GM18909 (cell line): ENCODE data around the gene ADAMTS18.

Source experiments
- ATAC-seq: cut with Tn5 transposase; IDR thresholded peaks from one replicate; pipeline ENCODE4 v1.9.1; 2021; ENCODE audit warnings: mild to moderate bottlenecking; ENCODE audit not compliant: unreplicated experiment, poor library complexity

The ADAMTS18 gene

DNA sequence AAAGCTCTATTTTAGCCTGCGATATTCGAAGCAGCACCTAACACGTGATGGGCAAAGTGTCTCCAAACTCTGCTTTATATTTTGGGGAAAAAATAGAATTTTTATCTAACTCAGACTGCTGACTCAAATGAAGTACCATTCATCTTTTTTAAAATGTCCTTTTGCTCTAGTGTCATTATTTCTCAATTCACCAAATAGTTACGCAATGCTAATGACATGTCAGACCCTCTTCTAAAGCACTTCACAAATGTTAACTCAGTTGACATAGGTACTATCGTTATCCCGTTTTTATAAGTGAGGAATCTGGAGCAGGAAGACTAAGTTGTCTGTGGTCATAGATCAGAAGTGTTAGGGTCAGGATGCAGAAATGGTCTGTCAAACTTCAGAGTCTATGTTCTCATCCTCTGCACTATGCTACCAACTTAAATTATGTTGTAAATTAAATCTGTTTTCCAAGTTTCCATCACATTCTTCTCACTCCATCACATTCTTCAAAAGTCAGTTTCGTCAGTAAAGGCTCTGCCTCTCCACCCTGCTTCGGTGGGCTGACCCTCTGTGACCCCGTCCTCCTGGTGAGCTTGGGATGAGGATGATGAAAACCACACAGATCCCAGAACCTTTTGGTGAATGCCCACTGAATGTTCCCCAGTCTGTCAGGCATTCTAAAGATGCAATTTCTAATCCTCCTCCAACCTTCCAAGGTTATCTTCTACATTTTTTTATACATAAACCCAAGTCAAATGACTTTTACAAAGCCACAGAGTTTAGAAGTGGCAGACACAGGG is 102.8 kb downstream of the ADAMTS18 start:
- ATAC-seq: no peak

DNA sequence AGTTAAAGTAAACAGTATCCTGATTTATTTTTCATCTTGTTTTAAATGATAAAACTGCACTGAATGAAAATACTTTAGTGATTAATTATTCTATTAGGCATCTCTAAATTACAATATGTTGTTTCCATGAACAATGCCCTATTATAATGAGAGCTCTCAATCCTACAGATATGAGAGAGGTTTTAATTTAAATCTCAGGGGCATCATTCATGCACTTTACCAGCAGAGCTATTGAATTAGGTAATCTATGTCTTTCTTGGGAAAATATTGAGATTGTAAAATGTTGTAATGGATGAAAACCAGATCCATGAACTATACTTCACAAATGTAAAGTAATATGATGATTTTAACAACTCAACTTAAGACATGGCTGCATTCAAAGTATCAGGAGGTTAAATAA is 103.8 kb downstream of the ADAMTS18 start:
- no peak for ATAC-seq

DNA sequence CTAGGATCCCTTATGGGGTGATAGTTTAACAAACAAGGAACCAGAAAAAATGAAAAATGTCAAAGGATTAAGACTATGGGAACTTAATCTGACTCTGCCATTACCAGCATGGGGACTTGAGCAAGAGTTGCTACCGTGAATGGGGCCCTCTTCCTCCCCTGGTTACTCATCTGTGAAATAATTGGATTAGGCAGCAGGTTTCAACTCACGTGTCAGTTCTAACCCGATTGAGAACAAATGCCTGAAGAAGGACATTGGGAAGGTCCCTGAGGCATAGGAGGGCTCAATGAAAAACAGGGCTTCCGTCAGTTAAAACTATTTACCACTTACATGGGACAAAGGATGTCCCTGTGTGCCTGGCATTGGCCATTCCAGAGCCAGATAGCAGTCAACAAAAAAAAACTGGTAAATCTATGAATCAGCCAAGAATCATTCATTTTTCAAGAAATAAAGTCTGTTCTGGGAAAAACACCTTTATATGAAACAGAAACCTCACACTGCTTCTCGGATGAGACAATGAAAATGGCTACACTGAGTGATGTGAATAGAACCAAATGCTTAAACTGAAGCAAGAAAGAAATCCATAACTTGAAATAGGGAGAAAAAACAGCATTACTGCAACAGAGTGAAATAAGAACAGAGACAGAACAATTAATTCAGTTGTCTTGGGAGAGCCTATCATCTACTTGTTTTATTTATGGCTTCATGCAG is 104.3 kb downstream of the ADAMTS18 start:
- no peak for ATAC-seq

DNA sequence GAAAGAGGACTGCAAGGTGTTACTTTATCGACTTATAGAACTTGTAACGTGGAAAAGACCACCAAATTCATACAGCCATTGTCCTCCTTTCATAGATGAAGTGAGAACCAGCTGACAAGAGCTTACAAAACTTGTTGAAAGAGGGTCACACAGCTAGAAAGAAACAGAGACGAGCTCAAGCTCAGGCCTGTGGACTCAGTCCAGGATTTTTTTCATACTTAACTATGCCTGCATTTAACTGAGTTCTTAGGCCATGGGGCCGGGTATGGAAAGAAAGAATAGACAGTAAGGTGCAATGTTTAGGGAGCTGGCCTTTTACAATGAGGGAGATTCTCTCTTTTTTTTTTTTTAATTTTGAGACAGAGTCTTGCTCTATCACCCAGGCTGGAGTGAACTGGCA is 106.1 kb downstream of the ADAMTS18 start:
- ATAC-seq: no peak

DNA sequence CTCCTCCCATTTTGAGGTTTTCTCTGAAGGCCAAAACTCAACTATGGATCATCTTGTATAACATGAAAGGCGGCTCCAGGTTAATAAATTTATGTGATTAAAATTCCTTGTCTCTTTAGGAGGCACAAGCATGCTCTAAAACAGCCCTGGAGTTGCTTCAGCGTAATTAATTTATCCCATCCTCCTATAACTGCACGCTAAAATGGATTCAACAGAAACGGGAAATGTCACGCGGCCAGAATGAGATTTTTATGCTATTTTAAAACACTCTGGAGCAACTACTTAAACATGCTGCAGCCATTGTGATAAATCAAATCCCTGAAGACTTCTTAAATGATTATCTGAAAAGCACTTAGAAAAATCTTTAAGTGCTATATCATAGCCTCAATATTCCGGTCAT is 106.6 kb downstream of the ADAMTS18 start:
- no peak for ATAC-seq

DNA sequence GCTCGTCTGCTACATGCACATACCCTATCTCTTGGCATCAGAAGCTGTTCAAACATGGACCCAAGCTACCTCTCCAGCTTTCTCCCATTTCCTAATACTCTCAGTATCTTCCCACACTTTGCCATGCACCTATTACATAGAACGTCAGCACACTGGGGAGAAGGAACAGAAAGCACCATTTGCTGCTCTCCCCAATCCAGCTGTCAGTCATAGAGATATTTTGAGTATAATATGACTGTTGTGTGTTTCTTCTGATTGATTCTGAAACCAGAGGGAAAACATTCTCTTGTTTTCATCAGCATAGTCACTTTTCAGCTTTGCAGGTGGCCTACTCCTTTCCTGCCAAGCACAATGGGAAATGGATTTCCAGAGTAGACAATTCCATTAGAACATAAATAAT is 107.1 kb downstream of the ADAMTS18 start:
- no peak for ATAC-seq

DNA sequence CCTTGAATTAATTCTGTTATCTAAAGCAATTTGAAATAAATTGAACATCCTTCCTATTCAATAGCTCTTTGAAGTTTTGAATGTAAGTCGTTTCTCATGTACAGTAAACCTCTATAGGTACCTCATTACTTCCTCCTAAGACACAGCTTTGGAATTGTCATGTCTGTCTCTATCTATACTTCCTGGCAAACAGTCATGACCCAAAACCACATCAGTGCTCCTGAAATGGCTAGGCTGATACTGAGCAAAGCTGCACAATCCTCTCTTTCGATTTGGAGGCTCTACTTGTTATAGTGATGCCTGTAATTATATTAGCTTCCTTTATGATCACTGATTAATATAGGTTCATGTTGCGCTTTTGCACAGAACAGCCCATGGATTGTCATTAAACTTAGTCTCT is 110.1 kb downstream of the ADAMTS18 start:
- no peak for ATAC-seq

DNA sequence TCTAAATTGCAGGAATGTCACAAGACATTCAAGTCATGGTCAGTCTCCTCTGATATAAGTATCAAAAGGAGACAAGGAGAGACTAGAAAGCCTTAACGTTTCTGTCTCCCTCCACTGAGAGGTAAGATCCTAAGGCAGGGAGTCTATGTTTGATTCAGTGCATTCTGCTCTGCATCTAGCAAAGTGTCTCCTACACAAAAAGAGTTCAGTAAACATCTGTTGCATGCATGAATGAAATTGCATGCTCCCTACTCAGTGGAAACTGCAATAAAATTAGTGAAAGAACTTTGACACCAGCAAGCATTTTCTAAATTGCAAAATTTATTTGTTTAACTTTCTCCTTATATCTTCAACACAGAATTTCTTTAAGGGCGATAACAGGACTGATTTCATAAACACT is 111.1 kb downstream of the ADAMTS18 start:
- ATAC-seq: no peak

DNA sequence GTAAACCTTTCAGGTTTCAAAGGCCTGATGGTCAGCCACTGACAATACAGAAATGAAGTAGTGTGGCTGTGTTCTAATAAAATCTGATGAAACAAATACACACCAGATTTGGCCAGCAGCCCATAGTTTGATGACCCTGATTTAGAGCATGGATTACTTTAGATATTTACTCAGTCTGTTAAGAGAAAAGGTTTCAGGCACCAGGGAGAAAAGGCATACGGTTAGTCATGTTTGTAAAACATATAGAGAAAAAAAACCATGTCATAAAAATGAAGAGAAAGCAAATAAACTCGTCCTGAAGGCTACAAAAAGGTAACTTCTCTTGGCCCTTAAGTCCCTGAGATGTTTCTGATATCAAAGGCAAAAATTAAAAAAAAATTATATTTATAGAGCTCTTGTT is 112.1 kb downstream of the ADAMTS18 start:
- ATAC-seq: no peak

DNA sequence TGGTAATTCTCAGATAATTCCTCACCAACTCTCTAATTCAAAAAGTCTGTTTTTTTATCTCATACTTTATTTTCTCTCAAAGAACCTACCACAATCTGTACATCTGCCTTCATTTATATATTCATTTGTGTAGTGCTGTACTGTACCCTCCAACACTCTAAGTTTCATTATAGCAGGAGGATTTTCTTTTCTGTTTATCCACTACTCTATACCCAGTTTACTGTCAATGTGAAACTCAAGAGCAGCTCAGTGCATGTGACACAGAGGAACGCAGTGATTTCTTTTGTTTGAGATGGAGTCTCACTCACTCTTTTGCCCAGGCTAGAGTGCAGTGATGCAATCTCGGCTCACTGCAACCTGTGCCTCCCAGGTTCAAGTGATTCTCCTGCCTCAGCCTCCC is 117.8 kb downstream of the ADAMTS18 start:
- ATAC-seq: no peak

DNA sequence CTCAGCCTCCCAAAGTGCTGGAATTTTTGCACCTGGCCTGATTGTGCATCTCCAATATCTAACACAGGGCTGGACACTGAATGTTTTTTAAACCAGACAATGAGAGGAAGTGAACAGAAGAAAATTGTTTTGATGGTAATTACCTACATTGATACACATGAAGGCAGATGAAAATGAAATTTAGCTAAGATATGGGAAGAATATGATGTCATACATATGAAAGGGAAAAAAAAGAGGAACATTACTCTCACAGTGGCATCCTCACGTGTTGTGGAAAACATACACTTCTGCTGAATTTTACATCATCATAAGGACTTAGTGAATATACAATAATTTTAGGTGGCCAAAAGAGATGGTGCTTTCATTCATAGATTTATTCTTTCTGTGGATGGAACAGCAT is 124.0 kb downstream of the ADAMTS18 start:
- no peak for ATAC-seq

DNA sequence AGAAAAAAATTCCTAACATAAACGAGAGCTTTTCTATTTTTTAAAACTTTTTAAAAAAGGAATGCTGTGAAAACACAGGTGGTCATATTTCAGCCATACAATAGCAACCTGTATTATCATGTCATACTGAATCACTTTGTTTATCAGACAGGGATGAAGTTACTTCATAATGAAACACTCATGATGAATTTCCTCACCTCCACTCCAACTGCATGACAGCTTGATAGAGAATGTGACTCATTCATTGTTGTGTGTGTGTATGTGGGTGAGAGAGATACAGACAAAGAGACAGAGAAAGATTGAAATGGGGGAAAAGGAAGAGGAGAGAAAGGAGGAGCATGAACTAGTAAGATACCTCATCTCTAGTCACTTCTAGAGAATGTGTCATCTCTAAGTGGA is 126.7 kb downstream of the ADAMTS18 start:
- ATAC-seq: no peak

DNA sequence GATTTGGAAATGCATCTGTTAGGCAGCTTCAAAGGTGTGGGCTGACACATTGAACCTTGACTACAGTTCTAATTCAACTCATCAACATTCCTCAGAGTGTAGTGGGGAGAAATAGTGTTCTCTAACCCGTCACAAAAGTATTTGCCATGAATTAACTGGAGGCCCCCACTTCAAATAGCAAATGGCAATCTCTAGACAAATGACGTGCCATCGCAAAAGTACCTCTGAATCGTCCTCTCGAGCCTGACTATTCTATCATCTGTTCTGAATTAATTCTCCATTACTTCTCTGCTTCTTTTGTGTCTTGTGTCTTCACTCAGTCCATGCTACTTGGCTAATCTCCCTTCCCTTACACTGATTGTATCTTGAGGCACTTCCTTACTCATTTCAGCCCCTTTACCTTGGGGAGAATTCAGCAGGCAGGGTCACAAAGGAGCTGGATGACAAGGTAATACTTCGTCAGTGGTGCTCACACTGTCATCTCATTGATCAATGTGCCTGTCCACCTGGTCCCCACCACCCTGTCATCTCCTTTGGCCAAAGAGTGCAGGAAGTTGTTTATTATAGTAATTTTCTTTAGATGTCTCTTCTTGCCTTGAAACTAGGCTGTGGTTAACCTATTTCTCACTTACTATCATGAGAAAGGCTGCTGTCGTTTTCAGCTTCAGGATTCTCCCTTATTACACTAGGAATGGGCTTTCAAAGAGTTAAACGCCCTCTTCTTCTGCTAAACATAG is 127.2 kb downstream of the ADAMTS18 start:
- no peak for ATAC-seq

DNA sequence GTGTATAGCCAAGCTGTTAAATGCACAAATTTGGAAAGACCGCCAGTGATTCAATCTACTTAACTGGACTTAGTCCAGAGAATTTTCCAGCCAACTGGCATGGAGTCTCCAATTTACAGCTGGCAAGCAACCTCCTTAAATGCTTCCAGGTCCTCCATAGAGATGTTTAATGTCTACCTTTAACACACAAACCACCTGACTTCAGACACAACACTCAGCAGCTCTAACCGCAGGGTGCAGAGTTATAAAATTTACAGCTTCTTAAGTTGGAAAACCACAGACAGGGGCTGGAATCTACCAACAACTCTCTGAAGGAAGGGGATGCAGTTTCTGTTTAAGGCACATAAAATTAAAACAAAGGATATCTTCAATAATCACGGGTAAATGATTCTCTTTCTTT is 128.8 kb downstream of the ADAMTS18 start:
- ATAC-seq: no peak

DNA sequence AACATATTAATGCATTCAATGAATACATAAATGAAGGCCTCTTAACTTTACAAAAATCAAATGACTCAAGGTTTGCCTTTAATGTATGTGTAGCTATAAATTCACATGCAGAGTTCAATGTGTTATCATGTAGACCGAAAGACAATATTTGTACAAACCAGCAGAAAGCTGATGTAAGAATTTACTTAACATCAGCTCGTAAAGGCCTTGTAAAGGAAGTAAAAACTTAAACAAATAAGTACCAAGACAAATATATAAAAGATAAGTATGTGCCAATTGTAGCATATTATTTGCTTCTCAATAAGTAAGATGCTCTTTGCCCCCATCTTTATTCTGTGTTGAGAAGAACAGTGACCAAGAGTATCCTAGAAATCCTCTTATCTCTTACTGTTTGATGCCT is 130.0 kb downstream of the ADAMTS18 start:
- no peak for ATAC-seq

DNA sequence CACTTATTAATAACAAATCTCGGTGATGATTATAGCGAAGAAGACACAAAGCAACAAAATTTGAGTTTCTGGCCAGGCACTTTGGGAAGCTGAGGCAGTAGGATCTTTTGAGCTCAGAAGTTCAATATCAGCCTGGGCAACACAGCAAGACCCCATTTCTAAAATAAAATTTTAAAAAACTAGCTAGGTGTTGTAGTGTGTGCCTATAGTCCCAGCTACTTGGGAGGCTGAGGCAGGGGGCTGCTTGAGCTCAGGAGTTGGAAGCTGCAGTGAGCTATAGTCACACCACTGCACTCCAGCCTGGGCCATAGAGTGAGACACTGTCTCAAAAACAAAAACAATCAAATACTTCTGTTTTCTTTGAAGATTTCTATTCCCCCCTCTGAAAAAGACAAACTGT is 130.7 kb downstream of the ADAMTS18 start:
- no peak for ATAC-seq

DNA sequence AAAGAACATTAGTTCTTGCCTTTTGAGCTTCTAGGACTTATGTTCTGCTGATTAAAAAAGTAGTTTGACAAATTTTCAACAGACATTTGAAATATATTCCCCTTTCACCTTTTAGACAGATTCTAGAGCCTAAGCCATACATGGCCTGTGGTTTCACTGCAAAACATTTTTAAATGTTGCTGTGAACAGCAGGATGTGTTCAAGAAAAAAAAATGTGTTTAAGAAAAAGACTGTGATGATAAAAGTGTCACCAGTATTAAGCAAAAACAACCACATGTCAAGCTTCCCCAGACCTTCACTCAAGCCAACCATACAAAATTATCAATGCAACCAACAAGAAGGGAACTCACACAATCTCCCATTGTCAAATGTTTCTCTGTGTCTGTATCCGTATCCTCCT is 132.2 kb downstream of the ADAMTS18 start:
- ATAC-seq: no peak

DNA sequence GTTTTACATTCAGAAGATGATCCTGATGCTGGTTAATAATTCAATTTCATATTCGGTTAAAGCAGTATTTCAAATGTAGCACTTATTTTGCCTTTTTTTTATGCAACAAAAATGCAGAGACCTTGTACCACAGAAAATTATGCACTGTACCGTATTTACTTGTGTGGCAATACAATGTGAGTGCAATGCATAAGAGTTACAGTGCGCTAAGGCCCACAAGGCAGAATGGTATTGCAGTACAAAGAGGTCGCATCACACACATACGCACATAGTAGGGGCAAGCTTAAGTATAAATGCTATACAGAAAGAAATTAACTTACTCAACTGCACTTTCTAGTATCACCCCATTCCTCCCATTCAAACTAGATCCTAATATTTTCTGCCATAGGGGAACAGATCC is 132.6 kb downstream of the ADAMTS18 start:
- no peak for ATAC-seq

DNA sequence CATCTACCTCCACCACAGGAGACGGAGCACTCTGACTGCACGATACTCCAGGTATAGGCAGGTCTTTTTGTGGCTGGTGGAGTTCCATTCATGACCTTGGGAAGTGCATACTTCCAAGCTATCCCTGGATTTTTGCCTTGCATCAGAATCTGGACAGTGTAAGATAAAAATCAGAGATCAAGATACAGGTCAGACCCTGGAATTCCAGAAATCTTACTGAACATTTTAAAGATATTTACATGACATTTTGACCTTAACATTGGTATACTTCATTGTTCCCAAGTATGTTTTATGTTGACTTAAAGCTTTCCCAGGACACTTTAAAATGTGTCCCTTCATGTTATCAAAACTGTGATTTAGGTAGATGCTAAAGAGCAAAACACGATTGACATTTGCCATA is 134.6 kb downstream of the ADAMTS18 start:
- ATAC-seq: no peak

DNA sequence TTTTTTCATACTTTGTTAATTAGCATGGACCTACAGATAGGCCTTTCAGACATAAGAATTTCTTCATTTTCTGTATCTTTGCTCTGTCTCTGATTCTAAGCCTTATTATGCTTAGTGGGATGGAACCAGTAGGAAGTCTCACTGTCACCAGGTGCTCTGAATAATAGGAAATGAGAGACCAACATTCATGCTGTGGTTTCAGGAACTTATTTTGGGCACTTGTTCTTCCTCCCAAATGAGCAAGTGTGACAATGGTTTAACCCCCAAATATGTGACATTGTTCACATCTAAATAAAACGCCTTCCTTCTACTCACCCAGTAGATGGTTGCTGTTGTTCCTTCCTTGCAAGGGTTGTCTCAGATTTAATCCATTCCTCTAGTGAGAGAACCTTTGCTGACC is 135.4 kb downstream of the ADAMTS18 start:
- peak; percentile 45 for ATAC-seq
